ENCODE data around the gene ZBED2.
"Not testable (repeated sequence)": the region's sequence is repeated elsewhere in the genome, so short reads cannot be mapped to it uniquely, and the experiment has no call there.

ZBED2 gene

DNA sequence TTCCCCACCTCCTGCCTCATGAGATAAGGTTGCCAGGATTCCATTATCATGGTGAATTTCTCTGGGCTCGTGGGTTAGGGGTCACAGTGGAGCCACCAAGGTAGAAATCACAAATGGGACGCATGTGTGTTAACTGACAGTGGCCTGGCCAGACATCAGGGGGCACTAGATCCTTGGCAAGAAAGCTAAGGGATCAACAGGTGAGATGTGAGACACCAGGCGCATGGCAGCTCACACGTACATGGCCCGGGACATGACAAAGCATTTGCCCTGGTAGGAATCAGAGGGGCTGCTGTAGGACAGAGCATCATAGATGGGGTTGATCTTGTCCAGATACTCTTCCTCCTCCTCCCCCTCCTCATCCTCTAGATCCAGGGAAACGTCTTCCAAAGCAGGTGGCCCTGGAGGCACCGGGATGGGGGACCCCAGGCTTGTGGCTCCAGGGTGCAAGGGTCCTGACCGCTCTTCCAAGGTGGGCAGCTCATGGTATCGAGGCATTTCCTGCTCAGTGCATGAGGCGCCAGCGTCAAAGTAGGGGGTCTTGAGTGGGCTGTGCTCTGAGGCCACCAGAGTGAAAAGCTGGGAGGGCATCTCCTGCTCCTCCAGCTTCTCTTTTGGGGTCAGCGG is 24.6 kb downstream of the ZBED2 start:
- no peak for DNase-seq

DNA sequence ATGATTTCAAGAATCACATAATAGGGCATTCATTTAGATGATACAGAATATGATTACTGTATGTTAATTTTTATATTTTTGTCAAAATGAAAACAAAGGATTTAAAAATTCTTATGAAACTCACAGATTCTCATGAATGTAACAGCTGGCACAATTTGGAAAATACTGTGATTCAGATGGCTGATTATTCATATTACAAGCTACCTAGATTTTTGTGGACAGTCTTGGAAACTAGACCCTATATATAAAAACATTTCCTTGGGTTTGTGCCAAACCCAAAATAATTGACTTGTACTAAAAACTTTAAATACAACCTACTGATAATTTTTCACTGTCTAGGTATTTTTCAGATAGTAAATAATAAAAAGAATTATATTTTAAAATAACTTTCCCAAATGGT is 26.2 kb downstream of the ZBED2 start:
- no peak for DNase-seq

DNA sequence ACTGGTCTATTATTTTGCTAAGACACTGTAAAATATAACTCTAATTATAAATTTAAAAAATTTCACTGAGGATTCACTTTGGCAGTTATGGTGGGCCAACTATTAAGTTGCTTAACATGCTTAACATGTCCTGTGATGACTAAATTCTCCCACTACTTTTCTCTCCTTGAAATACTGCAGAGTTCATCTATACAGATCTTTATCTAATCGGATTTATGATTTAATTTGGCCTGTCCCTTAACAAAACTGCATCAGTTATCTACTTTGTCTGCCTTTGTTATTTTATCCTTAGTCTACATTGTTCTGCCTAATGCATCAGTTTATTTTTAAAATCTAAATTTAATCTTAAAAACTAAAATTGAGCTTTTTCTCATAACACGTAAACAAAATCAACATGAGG is 26.8 kb downstream of the ZBED2 start:
- DNase-seq = no peak

DNA sequence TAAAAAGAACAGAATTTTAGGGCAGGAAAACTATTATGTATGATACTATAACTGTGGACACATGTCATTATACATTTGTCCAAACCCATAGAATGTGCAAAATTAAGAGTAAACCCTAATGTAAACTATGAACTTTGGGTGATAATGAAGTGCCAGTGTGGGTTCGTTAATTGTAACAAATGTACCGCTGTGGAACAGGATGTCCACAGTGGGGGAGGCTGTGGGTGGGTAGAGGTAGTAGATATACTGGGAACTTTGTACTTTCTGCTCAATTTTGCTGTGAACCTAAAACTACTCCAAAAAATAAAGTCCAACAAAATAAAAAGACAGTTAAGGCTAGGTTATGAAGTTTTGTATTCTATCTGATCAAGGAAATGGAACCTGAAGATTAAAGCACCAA is 28.3 kb downstream of the ZBED2 start:
- no peak for DNase-seq

DNA sequence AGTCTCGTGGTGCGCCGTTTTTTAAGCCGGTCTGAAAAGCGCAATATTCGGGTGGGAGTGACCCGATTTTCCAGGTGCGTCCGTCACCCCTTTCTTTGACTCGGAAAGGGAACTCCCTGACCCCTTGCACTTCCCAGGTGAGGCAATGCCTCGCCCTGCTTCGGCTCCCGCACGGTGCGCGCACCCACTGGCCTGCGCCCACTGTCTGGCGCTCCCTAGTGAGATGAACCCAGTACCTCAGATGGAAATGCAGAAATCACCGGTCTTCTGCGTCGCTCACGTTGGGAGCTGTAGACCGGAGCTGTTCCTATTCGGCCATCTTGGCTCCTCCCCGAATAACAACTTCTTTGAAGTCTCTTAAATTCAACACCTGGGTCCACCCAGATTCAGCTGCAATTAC is 33.2 kb downstream of the ZBED2 start:
- DNase-seq = not testable (repeated sequence)

DNA sequence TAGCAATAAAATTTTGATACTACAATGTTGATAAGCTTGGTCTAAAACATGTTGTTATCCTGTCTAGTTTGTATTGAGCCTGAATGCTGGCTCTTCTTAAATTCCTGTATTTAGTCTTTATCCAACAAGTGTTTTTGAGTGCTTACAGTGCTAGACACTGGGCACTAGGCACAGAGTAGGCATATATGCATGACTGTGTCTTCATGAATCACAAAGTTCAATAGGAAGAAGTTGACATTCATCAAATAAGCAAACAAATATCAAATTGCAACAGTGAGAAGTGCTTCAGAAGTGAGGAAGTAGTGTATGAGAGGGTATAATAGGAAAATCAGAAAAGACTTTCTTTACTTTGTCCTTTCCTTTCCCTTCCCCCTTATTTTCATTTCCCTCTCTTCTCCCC is 46.4 kb downstream of the ZBED2 start:
- no peak for DNase-seq

DNA sequence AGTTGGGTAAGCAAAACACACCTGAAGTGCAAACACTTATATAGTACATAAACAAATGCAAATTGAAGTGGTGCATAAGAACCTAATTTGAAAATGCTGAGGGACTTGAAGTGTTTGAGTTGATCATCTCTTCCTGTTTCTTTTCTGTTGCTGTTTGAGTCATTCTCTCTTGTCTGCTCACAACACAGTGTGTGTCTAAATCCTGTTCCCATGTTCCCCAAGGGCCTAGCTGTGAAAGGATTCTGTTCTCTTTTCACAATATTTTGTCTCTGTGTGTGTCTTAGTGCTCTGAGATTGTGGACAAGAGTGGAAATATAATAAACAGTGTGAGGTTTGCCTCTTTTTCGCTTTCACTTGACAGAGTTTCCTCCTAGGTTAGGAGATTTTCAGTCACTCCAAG is 47.1 kb downstream of the ZBED2 start:
- no peak for DNase-seq

DNA sequence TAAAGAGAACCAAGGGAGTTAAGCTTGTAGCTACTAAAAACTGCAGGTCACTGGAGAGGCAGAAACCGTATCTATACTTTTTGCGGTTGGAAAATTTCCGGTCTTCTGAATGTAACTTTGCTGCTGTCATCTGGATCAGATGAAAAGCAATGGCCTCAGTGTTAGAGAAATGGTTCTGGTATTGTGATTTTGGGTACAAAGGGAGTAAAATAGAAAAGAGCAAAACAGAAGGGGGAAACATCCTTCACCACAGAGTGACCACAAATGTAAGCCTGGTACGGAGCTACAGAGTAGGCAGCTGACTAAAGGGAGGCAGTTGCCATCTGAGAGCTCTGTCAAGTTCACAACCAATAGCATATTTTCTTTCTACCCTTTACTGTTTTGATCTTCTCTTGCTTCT is 47.5 kb downstream of the ZBED2 start:
- no peak for DNase-seq

DNA sequence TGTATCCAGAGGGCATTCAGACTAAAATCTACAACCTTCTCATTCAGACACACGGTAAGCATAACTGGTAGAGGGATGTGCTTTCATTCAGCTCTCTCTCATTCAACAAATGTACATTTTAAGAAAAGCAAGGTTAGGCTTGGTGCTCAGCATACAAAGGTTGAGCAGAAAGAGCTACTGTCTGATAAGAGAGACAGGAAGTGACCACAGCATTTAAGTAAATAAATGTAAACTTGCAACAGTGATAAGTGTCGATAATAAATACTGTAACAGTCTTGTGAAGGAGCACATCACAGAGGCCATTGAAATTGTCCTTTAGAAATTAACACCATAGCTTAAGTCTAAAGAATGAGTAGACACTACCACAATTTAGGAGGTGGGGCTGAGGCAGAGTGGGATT is 49.8 kb downstream of the ZBED2 start:
- DNase-seq = no peak

All from bone marrow (tissue), 2 donors.